AG10803 (cell line): ENCODE results near the gene PRDM5.
A peak's percentile ranks its signal among the peaks of the same experiment; 100 is the strongest.

Source experiments
- DNase-seq: peaks from one replicate; pipeline ENCODE4 v3.0.0; 2010; ENCODE audit warnings: low read depth
- H3K4me3 ChIP-seq: 2 replicates; pipeline ENCODE4 v1.5.1; 2011; ENCODE audit warnings: mild to moderate bottlenecking, low read length, control low read depth
- TF ChIP-seq, protein P1 (sequence below): conservative IDR thresholded peaks from 2 replicates; pipeline ENCODE4 v1.5.1; 2011; ENCODE audit warnings: mild to moderate bottlenecking, low read length, control low read depth, inconsistent platforms

PRDM5 gene

DNA sequence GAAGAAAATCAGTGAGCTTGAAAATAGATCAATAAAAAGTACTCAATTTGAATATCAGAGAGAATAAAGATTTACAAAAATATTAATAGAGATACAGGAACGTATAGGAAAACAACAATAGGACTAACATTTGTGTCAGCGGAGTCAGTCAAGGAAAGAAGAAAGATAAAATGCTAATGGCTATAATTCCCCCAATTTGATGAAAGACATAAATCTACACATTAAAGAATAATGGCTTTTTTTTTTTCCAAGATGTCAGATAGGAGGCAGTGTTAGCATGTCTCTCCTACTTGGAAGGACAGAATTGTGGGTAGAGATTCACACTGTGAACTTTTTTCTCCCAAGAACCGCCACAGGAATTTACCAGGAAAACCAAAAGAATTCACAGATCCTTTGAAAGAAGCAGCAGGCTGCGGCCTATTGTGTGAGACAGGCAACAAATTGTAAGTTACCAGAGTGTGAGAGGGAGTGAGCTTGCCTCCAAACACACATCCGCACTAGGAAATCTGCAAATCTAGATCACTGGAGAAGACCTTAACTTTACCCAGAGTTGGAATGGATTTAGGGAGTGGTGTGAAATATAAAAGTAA is 249.9 kb downstream of the PRDM5 start:
- no peak overlapping the region for H3K4me3 ChIP-seq
- TF ChIP-seq, protein P1, sequence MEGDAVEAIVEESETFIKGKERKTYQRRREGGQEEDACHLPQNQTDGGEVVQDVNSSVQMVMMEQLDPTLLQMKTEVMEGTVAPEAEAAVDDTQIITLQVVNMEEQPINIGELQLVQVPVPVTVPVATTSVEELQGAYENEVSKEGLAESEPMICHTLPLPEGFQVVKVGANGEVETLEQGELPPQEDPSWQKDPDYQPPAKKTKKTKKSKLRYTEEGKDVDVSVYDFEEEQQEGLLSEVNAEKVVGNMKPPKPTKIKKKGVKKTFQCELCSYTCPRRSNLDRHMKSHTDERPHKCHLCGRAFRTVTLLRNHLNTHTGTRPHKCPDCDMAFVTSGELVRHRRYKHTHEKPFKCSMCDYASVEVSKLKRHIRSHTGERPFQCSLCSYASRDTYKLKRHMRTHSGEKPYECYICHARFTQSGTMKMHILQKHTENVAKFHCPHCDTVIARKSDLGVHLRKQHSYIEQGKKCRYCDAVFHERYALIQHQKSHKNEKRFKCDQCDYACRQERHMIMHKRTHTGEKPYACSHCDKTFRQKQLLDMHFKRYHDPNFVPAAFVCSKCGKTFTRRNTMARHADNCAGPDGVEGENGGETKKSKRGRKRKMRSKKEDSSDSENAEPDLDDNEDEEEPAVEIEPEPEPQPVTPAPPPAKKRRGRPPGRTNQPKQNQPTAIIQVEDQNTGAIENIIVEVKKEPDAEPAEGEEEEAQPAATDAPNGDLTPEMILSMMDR, result no peak
- peak; percentile 5 for DNase-seq

DNA sequence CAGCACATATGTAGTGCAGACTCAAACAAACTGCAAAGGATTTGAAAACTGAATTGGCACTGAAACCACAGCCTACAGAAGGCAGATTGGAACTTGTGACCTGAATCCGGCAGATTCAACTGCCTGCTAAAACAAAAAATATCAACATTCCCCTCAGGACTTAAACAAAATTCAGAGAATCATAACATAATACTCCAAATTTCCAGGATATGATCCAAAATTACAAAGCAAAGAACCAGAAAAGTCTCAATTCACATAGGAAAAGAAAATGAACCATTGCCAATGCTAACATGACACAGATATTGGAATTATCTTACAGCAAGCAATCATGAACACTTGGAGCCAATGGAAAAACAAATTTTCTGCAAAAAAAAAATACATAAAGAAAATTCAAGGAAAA is 250.4 kb downstream of the PRDM5 start:
- TF ChIP-seq, protein P1, result no peak
- no peak overlapping the region for H3K4me3 ChIP-seq
- no peak for DNase-seq

DNA sequence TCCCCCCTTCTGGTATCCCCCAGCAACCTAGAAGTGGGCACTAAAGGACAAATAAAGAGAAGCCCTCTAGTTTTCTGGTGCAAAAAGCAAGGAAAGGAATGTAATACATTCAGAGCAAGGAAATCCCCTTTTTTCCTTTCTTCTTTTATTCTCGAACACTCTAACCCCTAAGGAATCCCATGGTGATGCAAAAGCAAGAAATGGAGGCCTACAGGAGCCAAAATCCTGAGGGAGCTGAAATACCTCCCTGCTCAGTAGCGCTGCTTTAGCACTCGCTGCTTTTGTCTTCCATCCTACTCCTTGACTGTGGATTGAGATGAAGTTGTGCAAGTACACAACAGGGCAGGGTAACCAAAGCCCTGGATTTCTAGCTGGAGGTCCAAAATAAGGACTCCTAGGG is 251.0 kb downstream of the PRDM5 start:
- TF ChIP-seq, protein P1, result no peak
- no peak for DNase-seq
- H3K4me3 ChIP-seq, result no peak overlapping the region

DNA sequence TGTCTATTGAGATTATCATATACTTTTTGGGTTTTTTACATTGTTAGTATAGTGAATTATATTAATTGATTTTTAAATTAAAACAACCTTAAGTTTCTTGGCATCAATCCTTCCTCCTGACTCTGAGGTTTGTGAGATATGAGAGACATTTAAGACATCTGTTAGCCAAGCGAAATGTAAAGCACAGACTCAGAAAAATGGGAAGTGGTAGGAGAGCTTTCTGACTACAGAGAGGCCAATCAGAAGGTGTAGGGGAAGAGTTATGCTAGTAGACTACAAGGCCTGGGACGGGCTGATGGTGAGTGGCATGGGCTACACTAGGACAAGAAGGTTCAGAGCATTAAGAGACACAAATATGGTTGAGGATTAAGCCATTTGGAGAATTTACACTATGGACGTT is 255.4 kb downstream of the PRDM5 start:
- no peak for DNase-seq
- TF ChIP-seq, protein P1, result no peak
- H3K4me3 ChIP-seq, result no peak overlapping the region

DNA sequence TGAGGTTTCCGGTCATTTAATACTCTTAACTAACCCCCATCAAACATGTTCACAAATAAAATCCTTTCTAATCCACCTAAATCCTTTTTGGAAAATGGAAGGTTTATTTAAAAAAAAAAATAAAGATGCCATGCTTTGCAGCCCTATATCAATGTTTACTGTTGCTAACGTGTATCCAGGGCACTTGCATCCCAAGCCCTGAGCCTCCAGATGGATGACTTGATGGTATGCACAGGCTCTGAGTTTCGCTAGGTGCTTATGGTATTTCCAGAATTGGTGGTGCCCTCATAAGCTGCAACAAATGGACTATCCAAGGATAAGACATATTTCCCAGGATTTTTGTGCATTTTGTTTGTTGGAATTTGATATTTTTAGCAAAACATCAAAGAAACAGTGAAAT is 257.7 kb downstream of the PRDM5 start:
- no peak overlapping the region for H3K4me3 ChIP-seq
- no peak for DNase-seq
- TF ChIP-seq, protein P1, result no peak

DNA sequence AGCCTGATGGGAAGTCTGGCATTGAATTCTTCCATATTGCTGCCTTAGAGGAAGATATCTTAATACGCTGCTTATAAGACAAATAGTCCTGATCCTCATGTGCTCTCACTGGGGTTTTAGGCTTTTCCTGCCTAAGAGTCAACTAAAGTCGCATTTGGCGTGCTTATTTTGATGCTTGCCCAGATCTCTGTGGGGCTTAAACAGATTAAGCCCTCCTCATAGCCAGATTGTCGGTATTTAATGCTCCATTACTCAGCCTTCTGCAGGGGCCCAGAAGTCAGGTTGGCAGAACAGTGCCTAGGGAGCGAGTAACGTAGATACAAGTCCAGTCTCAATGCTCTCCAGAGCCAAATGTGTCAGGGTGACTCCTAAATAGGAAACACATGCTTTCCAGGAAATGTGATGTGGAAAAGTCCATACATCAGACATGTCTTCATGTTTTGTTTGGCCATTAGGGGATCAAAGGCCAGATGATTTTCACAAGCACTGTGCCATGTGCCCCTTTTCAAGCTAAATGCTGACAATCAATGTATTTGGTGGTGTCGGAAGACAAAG is 262.8 kb downstream of the PRDM5 start:
- H3K4me3 ChIP-seq, result no peak overlapping the region
- TF ChIP-seq, protein P1, result no peak
- DNase-seq, result no peak

DNA sequence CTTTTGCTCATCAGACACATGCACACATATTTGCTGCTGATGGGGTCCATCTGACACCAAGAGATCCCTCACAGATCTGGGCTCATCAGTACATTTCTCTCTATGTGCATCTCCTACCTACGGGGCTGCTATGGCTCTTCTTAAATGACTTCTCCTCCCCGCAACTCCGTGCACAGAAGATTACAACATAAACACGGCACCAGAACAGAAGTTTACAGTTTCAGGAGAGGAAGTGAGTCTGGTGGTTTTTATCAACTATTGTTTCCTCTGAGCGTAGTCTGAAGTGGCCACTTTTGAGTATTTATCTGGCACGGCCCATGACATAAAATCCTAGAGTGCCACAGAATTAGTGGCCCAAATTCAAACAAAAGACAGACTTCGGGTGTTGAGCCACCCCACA is 263.8 kb downstream of the PRDM5 start:
- TF ChIP-seq, protein P1, result no peak
- H3K4me3 ChIP-seq, result no peak overlapping the region
- no peak for DNase-seq
